Upper lobe of left lung (tissue), 4 donors: ENCODE results near the gene SBF2.

Experiments used
- EP300 ChIP-seq, 4 donors: sonication (generic); formaldehyde crosslinking; IDR thresholded peaks; one replicate each; pipeline ENCODE4 v1.5.1; 2017; ENCODE audit warnings: antibody characterized with exemption in 4 of 4, control low read depth in 2 of 4
- POLR2A ChIP-seq, 4 donors: fragments of 450-650 bp; IDR thresholded peaks; one replicate each; pipeline ENCODE4 v1.5.1; 2016 to 2017; ENCODE audit warnings: antibody characterized with exemption in 4 of 4, mild to moderate bottlenecking in 2 of 4
- POLR2AphosphoS5 ChIP-seq, 2 donors: sonication (generic); formaldehyde crosslinking; IDR thresholded peaks; one replicate each; pipeline ENCODE4 v1.5.1; 2017; ENCODE audit warnings: antibody characterized with exemption in 2 of 2
- TF ChIP-seq, protein P1 (sequence below), 6 experiments: fragments of 450-650 bp in 4 of 6; fragments of 200-600 bp in 2 of 6; sonication (generic) in 2 of 6; IDR thresholded peaks; one replicate each; pipeline ENCODE4 v1.5.1; 2016 to 2019; ENCODE audit warnings: antibody characterized with exemption in 6 of 6

DNA sequence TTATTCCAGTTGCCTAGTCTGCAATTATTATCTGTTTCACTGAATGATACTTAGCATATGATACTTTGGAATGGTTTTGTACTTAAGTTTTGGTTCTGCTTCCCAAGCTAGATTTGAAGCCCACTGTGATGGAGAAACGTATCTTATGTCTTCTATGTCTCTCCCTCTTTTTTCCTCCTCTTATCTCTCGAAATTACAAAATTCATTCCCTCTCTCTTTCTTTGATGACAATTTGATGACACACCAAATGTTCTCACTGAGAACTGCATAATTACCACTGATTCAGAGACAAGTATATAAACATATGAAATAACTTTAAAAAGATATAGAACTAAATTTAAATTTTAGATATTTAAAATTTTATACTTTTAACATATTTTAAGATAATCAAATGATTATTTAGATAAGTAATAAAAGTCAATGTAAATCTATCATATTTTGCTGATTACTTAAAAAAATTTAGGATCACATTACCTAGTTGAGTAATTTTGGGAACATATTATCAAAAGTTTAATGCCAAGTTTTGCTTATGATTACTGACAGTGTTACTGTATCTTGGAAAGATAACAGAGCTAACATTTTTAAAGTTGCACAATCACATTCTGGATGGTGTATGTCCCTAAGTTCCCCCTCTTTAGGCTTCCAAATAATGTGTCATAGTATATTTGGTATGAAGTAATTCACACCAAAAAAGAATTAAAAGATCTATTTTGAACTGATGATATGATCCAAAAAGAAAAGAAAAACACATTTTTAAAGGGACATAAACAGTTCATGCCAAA lies 255.3 kb downstream of the SBF2 start:
- TF ChIP-seq, protein P1, sequence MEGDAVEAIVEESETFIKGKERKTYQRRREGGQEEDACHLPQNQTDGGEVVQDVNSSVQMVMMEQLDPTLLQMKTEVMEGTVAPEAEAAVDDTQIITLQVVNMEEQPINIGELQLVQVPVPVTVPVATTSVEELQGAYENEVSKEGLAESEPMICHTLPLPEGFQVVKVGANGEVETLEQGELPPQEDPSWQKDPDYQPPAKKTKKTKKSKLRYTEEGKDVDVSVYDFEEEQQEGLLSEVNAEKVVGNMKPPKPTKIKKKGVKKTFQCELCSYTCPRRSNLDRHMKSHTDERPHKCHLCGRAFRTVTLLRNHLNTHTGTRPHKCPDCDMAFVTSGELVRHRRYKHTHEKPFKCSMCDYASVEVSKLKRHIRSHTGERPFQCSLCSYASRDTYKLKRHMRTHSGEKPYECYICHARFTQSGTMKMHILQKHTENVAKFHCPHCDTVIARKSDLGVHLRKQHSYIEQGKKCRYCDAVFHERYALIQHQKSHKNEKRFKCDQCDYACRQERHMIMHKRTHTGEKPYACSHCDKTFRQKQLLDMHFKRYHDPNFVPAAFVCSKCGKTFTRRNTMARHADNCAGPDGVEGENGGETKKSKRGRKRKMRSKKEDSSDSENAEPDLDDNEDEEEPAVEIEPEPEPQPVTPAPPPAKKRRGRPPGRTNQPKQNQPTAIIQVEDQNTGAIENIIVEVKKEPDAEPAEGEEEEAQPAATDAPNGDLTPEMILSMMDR (IDR thresholded peaks at IDR 0.05): no peak
- no peak for TF ChIP-seq POLR2A (IDR thresholded peaks at IDR 0.05)
- no peak for TF ChIP-seq POLR2AphosphoS5 (IDR thresholded peaks at IDR 0.05)
- TF ChIP-seq EP300 (IDR thresholded peaks at IDR 0.05): no peak
